ENCODE data around the gene COA7.

GRCh38 chr1:52640697-52641096, 57.5 kb downstream of the COA7 start:
- TF ChIP-seq CTCF (IDR thresholded peaks at IDR 0.05) (no peak), POLR2A (IDR thresholded peaks at IDR 0.05) (no peak)

Measured in suprapubic skin (tissue), 3 donors.